Activated T-helper 1 cell treated with Interleukin-2 at 50 U/mL for 16 hours (primary cell): ENCODE measurements around the gene C17orf50.
A peak's percentile ranks its signal among the peaks of the same experiment; 100 is the strongest.

Experiments
- DNase-seq: peaks from one replicate; pipeline ENCODE4 v3.0.0-alpha.2; 2020; ENCODE audit warnings: low read depth

The C17orf50 gene

GRCh38 chr17:35788477-35789368 is 28.0 kb downstream of the C17orf50 start:
- DNase-seq, result no peak

- DNase-seq, result no peak
These were observed 30.2 kb downstream of the C17orf50 start for GRCh38 chr17:35790841-35791240.

- no peak for DNase-seq
These were observed 31.1 kb downstream of the C17orf50 start for GRCh38 chr17:35791681-35792350.

- DNase-seq, result no peak
These were observed 32.6 kb downstream of the C17orf50 start for GRCh38 chr17:35793257-35793656.

- no peak for DNase-seq
These were observed 34.6 kb downstream of the C17orf50 start, which contains the start of gene MMP28 for GRCh38 chr17:35795007-35795870. MMP28 (minus strand) TSS chr17:35795641; CDS start chr17:35795377, 264 bp downstream.

GRCh38 chr17:35795871-35796265 is 35.2 kb downstream of the C17orf50 start:
- no peak for DNase-seq

- no peak for DNase-seq
These were observed 36.3 kb downstream of the C17orf50 start for GRCh38 chr17:35796942-35797341.

GRCh38 chr17:35797370-35797769 is 36.7 kb downstream of the C17orf50 start:
- DNase-seq, result no peak

GRCh38 chr17:35797918-35798317 is 37.2 kb downstream of the C17orf50 start:
- DNase-seq, result no peak

GRCh38 chr17:35799942-35800341 is 39.3 kb downstream of the C17orf50 start:
- no peak for DNase-seq

- no peak for DNase-seq
These were observed 41.0 kb downstream of the C17orf50 start for GRCh38 chr17:35801583-35802224.

- no peak for DNase-seq
These were observed 44.0 kb downstream of the C17orf50 start for GRCh38 chr17:35804658-35805192.

GRCh38 chr17:35807371-35808144 is 46.9 kb downstream of the C17orf50 start:
- DNase-seq, result no peak

GRCh38 chr17:35808240-35808961 is 47.7 kb downstream of the C17orf50 start:
- no peak for DNase-seq

- peak; percentile 91 for DNase-seq
These were observed 48.5 kb downstream of the C17orf50 start, which contains the start of gene TAF15 for GRCh38 chr17:35808962-35809854. TAF15 (plus strand) TSS chr17:35809484; CDS start chr17:35809570, 86 bp downstream.

- no peak for DNase-seq
These were observed 49.3 kb downstream of the C17orf50 start for GRCh38 chr17:35809855-35810461.

GRCh38 chr17:35811759-35812158 is 51.1 kb downstream of the C17orf50 start:
- DNase-seq, result no peak

- DNase-seq, result no peak
These were observed 51.8 kb downstream of the C17orf50 start for GRCh38 chr17:35812456-35812855.
